Neural cell (in vitro differentiated cells): Measurements from ENCODE around the gene TAOK3. TPM values are rescaled to one million over a fixed set of nuclear protein-coding genes. Genes with fewer than 3 reads are reported as not detected.
A peak's percentile ranks its signal among the peaks of the same experiment; 100 is the strongest.

ENCODE experiments used
- H2AFZ ChIP-seq: fragments of 200-600, 300-800 bp; sonication (generic), shearing (Covaris generic); 2 replicates; pipeline ENCODE4 v1.6.0; 2014; ENCODE audit warnings: low read depth, mild to moderate bottlenecking, antibody characterized with exemption, low read length, moderate library complexity
- H3F3A ChIP-seq: fragments of 200-600 bp; shearing (Covaris generic); 2 replicates; pipeline ENCODE4 v1.6.1; 2016; ENCODE audit warnings: mild to moderate bottlenecking, moderate library complexity, mixed read lengths, antibody characterized with exemption, low read length; ENCODE audit not compliant: insufficient read depth, poor library complexity, severe bottlenecking
- H3K27ac ChIP-seq: fragments of 200-600, 300-800 bp; sonication (generic), shearing (Covaris generic); 2 replicates; pipeline ENCODE4 v1.5.1; 2014; ENCODE audit warnings: mild to moderate bottlenecking, low read length, moderate library complexity
- H3K27me3 ChIP-seq: fragments of 300-800, 200-600 bp; sonication (generic), shearing (Covaris generic); 2 replicates; pipeline ENCODE4 v1.6.0; 2014; ENCODE audit warnings: mild to moderate bottlenecking, low read depth, low read length, moderate library complexity; ENCODE audit not compliant: insufficient read depth
- H3K36me3 ChIP-seq: fragments of 300-800, 200-600 bp; sonication (generic), shearing (Covaris generic); 2 replicates; pipeline ENCODE4 v1.5.1; 2014; ENCODE audit warnings: mild to moderate bottlenecking, antibody characterized with exemption, low read length, moderate library complexity; ENCODE audit not compliant: insufficient read depth
- H3K4me2 ChIP-seq: fragments of 300-800, 200-600 bp; sonication (generic), shearing (Covaris generic); 2 replicates; pipeline ENCODE4 v1.6.0; 2014; ENCODE audit warnings: mild to moderate bottlenecking, low read length
- H3K4me3 ChIP-seq: fragments of 300-800, 200-600 bp; sonication (generic), shearing (Covaris generic); 2 replicates; pipeline ENCODE4 v1.5.1; 2014; ENCODE audit warnings: mild to moderate bottlenecking, low read length, moderate library complexity
- H3K79me2 ChIP-seq: fragments of 200-600 bp; shearing (Covaris generic); replicated peaks from 2 replicates; pipeline ENCODE4 v1.6.0; 2014; ENCODE audit warnings: mild to moderate bottlenecking, low read length, moderate library complexity; ENCODE audit not compliant: insufficient read depth
- H3K9ac ChIP-seq: fragments of 300-800, 200-600 bp; sonication (generic), shearing (Covaris generic); 2 replicates; pipeline ENCODE4 v1.6.1; 2016; ENCODE audit warnings: mild to moderate bottlenecking, low read length, mixed read lengths
- H3K9me2 ChIP-seq: fragments of 200-600 bp; shearing (Covaris generic); 2 replicates; pipeline ENCODE4 v1.6.1; 2016; ENCODE audit warnings: mild to moderate bottlenecking, low read length, mixed read lengths; ENCODE audit not compliant: insufficient read depth
- H3K9me3 ChIP-seq: fragments of 200-600, 300-800 bp; sonication (generic), shearing (Covaris generic); 2 replicates; pipeline ENCODE4 v1.6.1; 2016; ENCODE audit warnings: mild to moderate bottlenecking, mixed run types, low read length, moderate library complexity, mixed read lengths
- H4K20me1 ChIP-seq: fragments of 200-600 bp; shearing (Covaris generic); 2 replicates; pipeline ENCODE4 v1.6.1; 2016; ENCODE audit warnings: mild to moderate bottlenecking, mixed run types; ENCODE audit not compliant: insufficient read depth
- CTCF ChIP-seq: fragments of 450-650 bp; IDR thresholded peaks from 2 replicates; pipeline ENCODE4 v1.5.1; 2014; ENCODE audit warnings: antibody characterized with exemption, mild to moderate bottlenecking, moderate library complexity; ENCODE audit not compliant: poor library complexity, severe bottlenecking
- EP300 ChIP-seq: fragments of 450-650 bp; conservative IDR thresholded peaks from 2 replicates; pipeline ENCODE4 v1.6.1; 2014; ENCODE audit warnings: antibody characterized with exemption, mild to moderate bottlenecking, moderate library complexity; ENCODE audit not compliant: poor library complexity, severe bottlenecking
- EZH2 ChIP-seq: fragments of 200-600, 300-800 bp; shearing (Covaris generic), sonication (generic); IDR thresholded peaks from 2 replicates; pipeline ENCODE4 v1.6.1; 2014; ENCODE audit warnings: antibody characterized with exemption, low read length, borderline replicate concordance, mild to moderate bottlenecking; ENCODE audit not compliant: insufficient read depth, poor library complexity, severe bottlenecking
- MXI1 ChIP-seq: fragments of 450-650 bp; conservative IDR thresholded peaks from 2 replicates; pipeline ENCODE4 v1.6.1; 2014; ENCODE audit warnings: antibody characterized with exemption, mild to moderate bottlenecking; ENCODE audit not compliant: poor library complexity, severe bottlenecking
- POLR2AphosphoS5 ChIP-seq: IDR thresholded peaks from 2 replicates; pipeline ENCODE4 v1.6.1; 2012
- RAD21 ChIP-seq: fragments of 450-650 bp; conservative IDR thresholded peaks from 2 replicates; pipeline ENCODE4 v1.6.1; 2014; ENCODE audit warnings: antibody characterized with exemption, mild to moderate bottlenecking, moderate library complexity
- REST ChIP-seq: IDR thresholded peaks from 2 replicates; pipeline ENCODE4 v1.6.1; 2012; ENCODE audit warnings: borderline replicate concordance
- SMC3 ChIP-seq: fragments of 450-650 bp; conservative IDR thresholded peaks from 2 replicates; pipeline ENCODE4 v1.6.1; 2014; ENCODE audit warnings: antibody characterized with exemption, mild to moderate bottlenecking, moderate library complexity; ENCODE audit not compliant: poor library complexity
- TAF1 ChIP-seq: IDR thresholded peaks from 2 replicates; pipeline ENCODE4 v1.6.1; 2012; ENCODE audit warnings: low read depth
- polyA plus RNA-seq: library from polyadenylated mRNA; depleted of rRNA; stranded (reverse); fragments of >200 nt; gene quantifications from 2 replicates; pipeline ENCODE4 v1.2.3, GENCODE V29; 2014

TAOK3 gene
- polyA plus RNA-seq, 1 donor from 2014 or later, result 148 TPM

- H3K27ac ChIP-seq, result peak within 1 kb of the TSS; percentile 78
- peak within 1 kb of the TSS; percentile 79 for H3K9ac ChIP-seq
- H3K79me2 ChIP-seq, result peaks cover 21% of the 10 kb centered on the region
- peak within 1 kb of the TSS; percentile 92 for H3K4me3 ChIP-seq
- H4K20me1 ChIP-seq, result peaks cover 2% of the 10 kb centered on the region
- H2AFZ ChIP-seq, result peak within 1 kb of the TSS; percentile 73
- H3K27me3 ChIP-seq, result peaks cover 8% of the 10 kb centered on the region
- peak; percentile 86 for TF ChIP-seq POLR2AphosphoS5
- peak; percentile 89 for TF ChIP-seq EP300
- TF ChIP-seq MXI1, result peak; percentile 90
- peak; percentile 100 for TF ChIP-seq CTCF
- TF ChIP-seq REST, result peak; percentile 36
- no peak for TF ChIP-seq EZH2
- TF ChIP-seq TAF1, result no peak
- TF ChIP-seq SMC3, result peak; percentile 100
- TF ChIP-seq RAD21, result peak; percentile 97
- no peaks in the 10 kb centered on the region for H3K36me3 ChIP-seq
- no peaks in the 10 kb centered on the region for H3F3A ChIP-seq
- H3K9me2 ChIP-seq, result no peaks in the 10 kb centered on the region
- H3K9me3 ChIP-seq, result no peaks in the 10 kb centered on the region
- peak within 1 kb of the TSS; percentile 68 for H3K4me2 ChIP-seq
Measured at GRCh38 chr12:118376089-118377020, 3.6 kb upstream of the TAOK3 start, which contains the start of gene SUDS3. Gene SUDS3 (plus strand): TSS chr12:118376555. CDS start chr12:118376692, 137 bp downstream.

DNA sequence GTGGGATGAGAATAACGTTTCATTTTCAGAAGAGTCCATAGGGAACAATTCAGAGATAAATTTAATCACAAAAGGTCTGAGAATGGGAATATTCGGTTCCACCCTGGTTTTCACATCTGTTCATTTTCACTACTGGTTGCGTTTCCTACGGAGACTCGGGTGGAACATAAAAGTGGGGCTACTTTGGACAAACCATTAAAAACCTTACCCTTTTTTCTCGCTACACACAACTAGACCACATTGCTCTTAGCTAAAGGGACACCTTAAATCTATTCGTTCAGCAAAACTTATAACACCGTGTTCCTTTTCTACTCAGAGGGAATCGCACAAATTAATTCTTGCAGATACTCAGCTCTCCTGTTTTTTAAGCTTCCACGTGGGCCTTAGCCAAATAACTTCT, 2.6 kb upstream of the TAOK3 start:
- no peak overlapping the region for H2AFZ ChIP-seq
- peak overlapping the region; percentile 92 for H3K4me3 ChIP-seq
- H4K20me1 ChIP-seq, result peaks cover 2% of the 10 kb centered on the region
- TF ChIP-seq POLR2AphosphoS5, result no peak
- H3K9me3 ChIP-seq, result no peaks in the 10 kb centered on the region
- H3K9me2 ChIP-seq, result no peaks in the 10 kb centered on the region
- no peak overlapping the region for H3K4me2 ChIP-seq
- H3K27me3 ChIP-seq, result peaks cover 18% of the 10 kb centered on the region
- H3F3A ChIP-seq, result no peaks in the 10 kb centered on the region
- no peak overlapping the region for H3K27ac ChIP-seq
- peaks cover 21% of the 10 kb centered on the region for H3K79me2 ChIP-seq
- H3K36me3 ChIP-seq, result no peaks in the 10 kb centered on the region
- H3K9ac ChIP-seq, result peak overlapping the region; percentile 79
